KOPT-K1 (cell line): ENCODE measurements around the gene STX12.
"Not testable (repeated sequence)": the region's sequence is repeated elsewhere in the genome, so short reads cannot be mapped to it uniquely, and the experiment has no call there.

Experiments
- H3K27ac ChIP-seq: fragments of 200-600 bp; sonication (generic); 2 replicates; pipeline ENCODE4 v1.5.1; 2016; ENCODE audit warnings: antibody characterized with exemption, mild to moderate bottlenecking, low read depth, low read length; ENCODE audit not compliant: poor library complexity, severe bottlenecking
- H3K36me3 ChIP-seq: fragments of 200-600 bp; sonication (generic); 2 replicates; pipeline ENCODE4 v1.5.1; 2017; ENCODE audit warnings: antibody characterized with exemption, mild to moderate bottlenecking, low read length, moderate library complexity; ENCODE audit not compliant: insufficient read depth
- H3K9me3 ChIP-seq: fragments of 200-600 bp; sonication (generic); 2 replicates; pipeline ENCODE4 v1.5.1; 2017; ENCODE audit warnings: antibody characterized with exemption, low read length, mild to moderate bottlenecking; ENCODE audit not compliant: insufficient read depth, poor library complexity, severe bottlenecking

STX12 gene

GRCh38 chr1:27831568-27832410 lies 58.8 kb downstream of the STX12 start:
- peaks cover 44% of the 10 kb centered on the region for H3K36me3 ChIP-seq
- H3K27ac ChIP-seq = peak overlapping the region; percentile 77
- no peaks in the 10 kb centered on the region for H3K9me3 ChIP-seq

GRCh38 chr1:27832762-27833161 lies 59.7 kb downstream of the STX12 start:
- no peak overlapping the region for H3K27ac ChIP-seq
- H3K9me3 ChIP-seq = no peaks in the 10 kb centered on the region
- H3K36me3 ChIP-seq = peaks cover 51% of the 10 kb centered on the region

- peaks cover 55% of the 10 kb centered on the region for H3K36me3 ChIP-seq
- H3K9me3 ChIP-seq = no peaks in the 10 kb centered on the region
- H3K27ac ChIP-seq = no peak overlapping the region
These were observed 60.5 kb downstream of the STX12 start for GRCh38 chr1:27833470-27833869.

GRCh38 chr1:27835046-27835445 lies 62.0 kb downstream of the STX12 start:
- H3K27ac ChIP-seq = no peak overlapping the region
- H3K36me3 ChIP-seq = peaks cover 71% of the 10 kb centered on the region
- no peaks in the 10 kb centered on the region for H3K9me3 ChIP-seq

GRCh38 chr1:27835501-27835900 lies 62.5 kb downstream of the STX12 start:
- Histone ChIP-seq H3K9me3 (no peaks in the 10 kb centered on the region), H3K36me3 (peaks cover 75% of the 10 kb centered on the region), H3K27ac (no peak overlapping the region)

- Histone ChIP-seq H3K36me3 (peaks cover 69% of the 10 kb centered on the region), H3K9me3 (no peaks in the 10 kb centered on the region), H3K27ac (no peak overlapping the region)
These were observed 76.9 kb downstream of the STX12 start for GRCh38 chr1:27849951-27850350.

GRCh38 chr1:27855085-27855484 lies 82.1 kb downstream of the STX12 start:
- peaks cover 18% of the 10 kb centered on the region for H3K36me3 ChIP-seq
- no peak overlapping the region for H3K27ac ChIP-seq
- no peaks in the 10 kb centered on the region for H3K9me3 ChIP-seq

GRCh38 chr1:27856561-27857343 lies 83.7 kb downstream of the STX12 start:
- Histone ChIP-seq H3K9me3 (no peaks in the 10 kb centered on the region), H3K27ac (no peak overlapping the region)

GRCh38 chr1:27857552-27857951 lies 84.5 kb downstream of the STX12 start:
- H3K9me3 ChIP-seq, H3K27ac ChIP-seq, H3K36me3 ChIP-seq: not testable (repeated sequence)

More at GRCh38 chr1:27856561-27857343, 83.7 kb downstream of the STX12 start:
- peaks cover 2% of the 10 kb centered on the region for H3K36me3 ChIP-seq

GRCh38 chr1:27858072-27858948 lies 85.3 kb downstream of the STX12 start:
- no peaks in the 10 kb centered on the region for H3K36me3 ChIP-seq
- H3K9me3 ChIP-seq = no peaks in the 10 kb centered on the region
- H3K27ac ChIP-seq = no peak overlapping the region

GRCh38 chr1:27858949-27859576 lies 86.0 kb downstream of the STX12 start:
- H3K36me3 ChIP-seq = no peaks in the 10 kb centered on the region
- no peak overlapping the region for H3K27ac ChIP-seq
- no peaks in the 10 kb centered on the region for H3K9me3 ChIP-seq

GRCh38 chr1:27861436-27861835 lies 88.4 kb downstream of the STX12 start:
- H3K9me3 ChIP-seq = no peaks in the 10 kb centered on the region
- no peak overlapping the region for H3K27ac ChIP-seq
- no peaks in the 10 kb centered on the region for H3K36me3 ChIP-seq

- Histone ChIP-seq H3K36me3 (no peaks in the 10 kb centered on the region), H3K27ac (no peak overlapping the region), H3K9me3 (no peaks in the 10 kb centered on the region)
These were observed 89.0 kb downstream of the STX12 start for GRCh38 chr1:27862004-27862403.

- no peak overlapping the region for H3K27ac ChIP-seq
- H3K36me3 ChIP-seq = no peaks in the 10 kb centered on the region
- no peaks in the 10 kb centered on the region for H3K9me3 ChIP-seq
These were observed 89.9 kb downstream of the STX12 start for GRCh38 chr1:27862671-27863537.
